ENCODE measurements around the gene TPM4.

The TPM4 gene

GRCh38 chr19:16139752-16140151, 63.5 kb downstream of the TPM4 start:
- TF ChIP-seq POLR2AphosphoS5 (IDR thresholded peaks at IDR 0.05; ENCODE audit: low read depth, low read length) (peak; percentile 59; the same call in 1 of the 2 replicates), POLR2A (IDR thresholded peaks at IDR 0.05; ENCODE audit: low read depth, low read length) (peak; percentile 43; the same call in 1 of the 2 replicates), TAF1 (IDR thresholded peaks at IDR 0.05; ENCODE audit: borderline replicate concordance, low read depth, low read length) (no peak)
- FAIRE-seq = peak; percentile 67

DNA sequence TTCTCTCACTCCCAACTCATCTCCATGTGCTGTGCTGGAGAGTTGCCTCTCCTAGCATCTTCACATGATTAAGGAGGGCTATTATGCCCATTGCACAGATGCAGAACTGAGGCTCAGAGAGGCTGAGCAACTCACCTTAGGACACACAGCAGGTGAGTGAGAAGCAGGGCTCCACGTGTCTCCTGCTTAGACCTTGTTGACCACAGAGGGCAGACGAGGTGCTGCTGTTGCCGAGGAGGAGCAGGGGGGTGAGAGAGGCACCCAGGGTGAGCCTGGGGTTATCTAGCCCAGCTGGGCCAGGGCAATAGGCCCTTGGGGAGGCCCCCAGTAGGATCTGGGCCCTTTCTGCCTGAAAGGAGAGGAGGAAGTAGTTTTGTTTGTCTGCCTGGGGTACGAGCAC, 64.7 kb downstream of the TPM4 start:
- peak; percentile 96 for FAIRE-seq

More at GRCh38 chr19:16139752-16140151, 63.5 kb downstream of the TPM4 start:
- no peak for DNase-seq (ENCODE audit: insufficient read length)

GRCh38 chr19:16142032-16142580, 65.8 kb downstream of the TPM4 start:
- DNase-seq (ENCODE audit: insufficient read length) = no peak
- FAIRE-seq = no peak
- TF ChIP-seq POLR2AphosphoS5 (IDR thresholded peaks at IDR 0.05; ENCODE audit: low read depth, low read length) (no peak), TAF1 (IDR thresholded peaks at IDR 0.05; ENCODE audit: borderline replicate concordance, low read depth, low read length) (no peak), POLR2A (IDR thresholded peaks at IDR 0.05; ENCODE audit: low read depth, low read length) (no peak)

More for the DNA sequence above, 64.7 kb downstream of the TPM4 start:
- no peak for TF ChIP-seq TAF1 (IDR thresholded peaks at IDR 0.05; ENCODE audit: borderline replicate concordance, low read depth, low read length)
- TF ChIP-seq POLR2A (IDR thresholded peaks at IDR 0.05; ENCODE audit: low read depth, low read length) = no peak
- TF ChIP-seq POLR2AphosphoS5 (IDR thresholded peaks at IDR 0.05; ENCODE audit: low read depth, low read length) = no peak
- DNase-seq (ENCODE audit: insufficient read length) = peak; percentile 52

- FAIRE-seq (peak; percentile 95), DNase-seq (ENCODE audit: insufficient read length) (peak; percentile 75)
- TF ChIP-seq POLR2A (IDR thresholded peaks at IDR 0.05; ENCODE audit: low read depth, low read length) (peak; percentile 88), POLR2AphosphoS5 (IDR thresholded peaks at IDR 0.05; ENCODE audit: low read depth, low read length) (peak; percentile 92), TAF1 (IDR thresholded peaks at IDR 0.05; ENCODE audit: borderline replicate concordance, low read depth, low read length) (peak; percentile 77; the same call in 1 of the 2 replicates)
Observed at GRCh38 chr19:16143399-16144215, 67.3 kb downstream of the TPM4 start, which contains the start of gene HSH2D. Gene HSH2D (plus strand): TSS chr19:16143685. CDS start chr19:16148751, 5,066 bp downstream.

- TF ChIP-seq POLR2A (IDR thresholded peaks at IDR 0.05; ENCODE audit: low read depth, low read length) (no peak), TAF1 (IDR thresholded peaks at IDR 0.05; ENCODE audit: borderline replicate concordance, low read depth, low read length) (no peak), POLR2AphosphoS5 (IDR thresholded peaks at IDR 0.05; ENCODE audit: low read depth, low read length) (no peak)
- DNase-seq (ENCODE audit: insufficient read length) = no peak
- no peak for FAIRE-seq
Observed at GRCh38 chr19:16144216-16144581, 67.9 kb downstream of the TPM4 start.

DNA sequence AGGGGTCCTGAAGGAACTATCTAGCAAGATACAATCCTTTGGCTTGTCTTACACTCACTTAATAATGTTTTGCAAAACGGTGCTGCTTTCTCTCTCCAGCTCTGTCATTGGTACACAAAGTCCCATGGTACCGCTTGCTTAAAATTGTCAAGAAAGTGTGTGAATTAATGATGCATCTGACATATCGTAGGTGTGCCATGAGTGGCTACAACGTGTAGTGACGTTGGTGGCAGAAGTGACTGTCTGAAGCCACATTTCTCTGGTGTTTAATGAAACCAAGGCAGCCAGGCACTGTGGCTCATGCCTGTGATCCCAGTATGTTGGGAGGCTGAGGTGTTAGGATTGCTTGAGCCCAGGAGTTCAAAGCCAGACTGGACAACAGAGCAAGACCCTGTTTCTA, 69.8 kb downstream of the TPM4 start:
- DNase-seq (ENCODE audit: insufficient read length) = no peak
- TF ChIP-seq TAF1 (IDR thresholded peaks at IDR 0.05; ENCODE audit: borderline replicate concordance, low read depth, low read length) (no peak), POLR2A (IDR thresholded peaks at IDR 0.05; ENCODE audit: low read depth, low read length) (peak; percentile 49; the same call in 1 of the 2 replicates), POLR2AphosphoS5 (IDR thresholded peaks at IDR 0.05; ENCODE audit: low read depth, low read length) (0 out of 2 replicates have a peak, but pooled peaks have one; percentile 17)
- FAIRE-seq = peak; percentile 27

GRCh38 chr19:16148443-16149229, 72.3 kb downstream of the TPM4 start:
- FAIRE-seq (no peak), DNase-seq (ENCODE audit: insufficient read length) (no peak)
- TF ChIP-seq POLR2AphosphoS5 (IDR thresholded peaks at IDR 0.05; ENCODE audit: low read depth, low read length) (0 out of 2 replicates have a peak, but pooled peaks have one; percentile 23), POLR2A (IDR thresholded peaks at IDR 0.05; ENCODE audit: low read depth, low read length) (no peak)
